GM19043 (cell line): ENCODE measurements around the gene SPACA9.

Experiments
- ATAC-seq: cut with Tn5 transposase; IDR thresholded peaks from one replicate; pipeline ENCODE4 v1.9.1; 2021; ENCODE audit warnings: low read depth; ENCODE audit not compliant: unreplicated experiment

SPACA9 gene

GRCh38 chr9:132888151-132888550 lies 9.5 kb downstream of the SPACA9 start:
- no peak for ATAC-seq

GRCh38 chr9:132892400-132892799 lies 13.7 kb downstream of the SPACA9 start:
- ATAC-seq = no peak

- ATAC-seq = no peak
These were observed 15.6 kb downstream of the SPACA9 start for GRCh38 chr9:132894346-132894745.

- ATAC-seq = no peak
These were observed 16.5 kb downstream of the SPACA9 start for GRCh38 chr9:132894862-132895835.

GRCh38 chr9:132896264-132896663 lies 17.6 kb downstream of the SPACA9 start:
- ATAC-seq = no peak

GRCh38 chr9:132896906-132897305 lies 18.2 kb downstream of the SPACA9 start:
- no peak for ATAC-seq

GRCh38 chr9:132898051-132898450 lies 19.4 kb downstream of the SPACA9 start:
- no peak for ATAC-seq

- ATAC-seq = no peak
These were observed 23.4 kb downstream of the SPACA9 start for GRCh38 chr9:132901858-132902831.

GRCh38 chr9:132903574-132904492 lies 25.1 kb downstream of the SPACA9 start:
- no peak for ATAC-seq

- no peak for ATAC-seq
These were observed 27.0 kb downstream of the SPACA9 start for GRCh38 chr9:132905726-132906125.

GRCh38 chr9:132908635-132909034 lies 29.9 kb downstream of the SPACA9 start:
- no peak for ATAC-seq

- no peak for ATAC-seq
These were observed 30.6 kb downstream of the SPACA9 start for GRCh38 chr9:132909311-132909710.

- no peak for ATAC-seq
These were observed 31.7 kb downstream of the SPACA9 start for GRCh38 chr9:132910376-132910775.

GRCh38 chr9:132912131-132912530 lies 33.4 kb downstream of the SPACA9 start:
- no peak for ATAC-seq

GRCh38 chr9:132914924-132915323 lies 36.2 kb downstream of the SPACA9 start:
- ATAC-seq = no peak

GRCh38 chr9:132919614-132920268 lies 41.0 kb downstream of the SPACA9 start:
- no peak for ATAC-seq

GRCh38 chr9:132923346-132923902 lies 44.7 kb downstream of the SPACA9 start:
- no peak for ATAC-seq

- ATAC-seq = no peak
These were observed 49.0 kb downstream of the SPACA9 start for GRCh38 chr9:132927704-132928103.

GRCh38 chr9:132931178-132931735 lies 52.6 kb downstream of the SPACA9 start:
- ATAC-seq = no peak
